ENCODE measurements around the gene GPR75. TPM values are rescaled to one million over a fixed set of nuclear protein-coding genes. Genes with fewer than 3 reads are reported as not detected.
A peak's percentile ranks its signal among the peaks of the same experiment; 100 is the strongest.

The GPR75 gene
- total and polyA plus RNA-seq, 2 of the 8 experiments (the other 6 are each of a cell fraction or from before 2014, with no cell fraction given) = 3.5 to 4.3 TPM

DNA sequence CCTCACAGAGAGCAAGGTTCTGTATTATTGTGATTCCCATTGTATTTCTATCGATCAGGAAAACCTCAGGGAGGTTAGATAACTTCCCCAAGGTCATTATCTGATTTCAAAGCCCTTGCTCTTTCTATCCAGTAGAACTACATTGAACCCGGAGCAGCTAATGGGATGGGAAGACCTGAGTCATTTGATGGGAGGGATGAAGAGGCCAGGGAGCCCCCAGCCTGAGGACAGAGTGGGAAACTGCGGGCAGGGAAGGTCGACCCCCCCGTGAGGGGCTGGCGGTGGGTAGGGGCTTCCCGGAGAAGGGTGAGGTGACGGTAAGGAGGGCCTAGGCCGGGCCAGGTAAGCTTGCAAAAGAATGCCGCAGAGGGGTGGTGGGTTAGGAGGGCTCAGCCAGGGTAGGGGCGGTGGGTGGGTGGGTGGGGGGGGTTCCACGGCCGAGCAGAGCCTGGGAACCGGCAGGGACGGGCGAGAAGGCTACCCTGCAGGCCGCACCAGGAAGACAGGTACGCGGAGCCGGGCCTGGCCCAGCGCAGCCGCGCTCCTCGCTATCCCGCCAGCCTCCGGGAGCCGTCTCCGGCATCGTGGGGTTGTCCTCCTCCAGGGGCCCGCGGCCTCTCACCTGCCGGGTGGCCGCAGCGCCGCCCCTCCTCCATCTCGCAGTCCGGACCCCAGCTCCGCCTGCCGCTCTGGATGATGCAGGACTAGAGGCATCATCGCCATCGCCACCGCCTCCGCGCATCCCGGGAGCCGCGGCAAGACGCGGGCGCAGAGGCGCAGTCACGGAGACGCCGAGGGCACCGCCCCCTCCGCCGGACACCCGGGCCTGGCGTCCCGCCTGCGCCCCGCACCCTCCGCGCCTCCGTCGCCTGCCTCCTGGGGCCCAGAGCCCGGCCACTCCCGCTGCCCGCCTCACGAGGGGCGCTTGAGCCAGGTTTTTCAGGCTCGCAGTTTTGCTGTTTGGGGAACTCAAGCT is at the start of gene GPR75 (continued):
- TF ChIP-seq GABPA (IDR thresholded peaks at IDR 0.05; ENCODE audit: borderline replicate concordance, insufficient read depth, low read length) (no peak), POU5F1 (IDR thresholded peaks at IDR 0.05; ENCODE audit: low read depth, low read length) (no peak), SAP30 (IDR thresholded peaks at IDR 0.05; ENCODE audit: insufficient read depth, insufficient replicate concordance, low read length) (no peak), RBBP5 (IDR thresholded peaks at IDR 0.05; ENCODE audit: borderline replicate concordance, low read depth, low read length) (0 out of 2 replicates have a peak, but pooled peaks have one; percentile 31), RAD21 (IDR thresholded peaks at IDR 0.05 in 1 of 2, conservative IDR thresholded peaks at IDR 0.05 in 1 of 2; ENCODE audit: low read depth in 2 of 2, low read length in 2 of 2) (0 out of 4 replicates have a peak, but pooled peaks of 1 of the 2 experiments have one; percentile 0), TEAD4 (IDR thresholded peaks at IDR 0.05; ENCODE audit: low read depth, low read length) (no peak)

Measured in H1 (cell line).